ENCODE measurements around the gene PLA2G4B. TPM values are rescaled to one million over a fixed set of nuclear protein-coding genes. Genes with fewer than 3 reads are reported as not detected.

The PLA2G4B gene
- total RNA-seq, 1 donor from 2014 or later: 1.8 TPM

- TF ChIP-seq, protein P1, sequence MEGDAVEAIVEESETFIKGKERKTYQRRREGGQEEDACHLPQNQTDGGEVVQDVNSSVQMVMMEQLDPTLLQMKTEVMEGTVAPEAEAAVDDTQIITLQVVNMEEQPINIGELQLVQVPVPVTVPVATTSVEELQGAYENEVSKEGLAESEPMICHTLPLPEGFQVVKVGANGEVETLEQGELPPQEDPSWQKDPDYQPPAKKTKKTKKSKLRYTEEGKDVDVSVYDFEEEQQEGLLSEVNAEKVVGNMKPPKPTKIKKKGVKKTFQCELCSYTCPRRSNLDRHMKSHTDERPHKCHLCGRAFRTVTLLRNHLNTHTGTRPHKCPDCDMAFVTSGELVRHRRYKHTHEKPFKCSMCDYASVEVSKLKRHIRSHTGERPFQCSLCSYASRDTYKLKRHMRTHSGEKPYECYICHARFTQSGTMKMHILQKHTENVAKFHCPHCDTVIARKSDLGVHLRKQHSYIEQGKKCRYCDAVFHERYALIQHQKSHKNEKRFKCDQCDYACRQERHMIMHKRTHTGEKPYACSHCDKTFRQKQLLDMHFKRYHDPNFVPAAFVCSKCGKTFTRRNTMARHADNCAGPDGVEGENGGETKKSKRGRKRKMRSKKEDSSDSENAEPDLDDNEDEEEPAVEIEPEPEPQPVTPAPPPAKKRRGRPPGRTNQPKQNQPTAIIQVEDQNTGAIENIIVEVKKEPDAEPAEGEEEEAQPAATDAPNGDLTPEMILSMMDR (IDR thresholded peaks at IDR 0.05; ENCODE audit: insufficient read depth, low read depth, low read length): no peak
- no peak for TF ChIP-seq EZH2 (IDR thresholded peaks at IDR 0.05; ENCODE audit: insufficient read depth, low read length)
- Histone ChIP-seq H3K9me3 (ENCODE audit: insufficient read depth, low read depth, low read length) (no peaks in the 10 kb centered on the region), H3K27ac (ENCODE audit: low read depth, low read length) (no peak overlapping the region), H3K4me3 (ENCODE audit: insufficient read depth, low read depth, low read length) (no peak overlapping the region), H3K4me1 (ENCODE audit: insufficient read depth, low read length) (peaks cover 16% of the 10 kb centered on the region), H3K9ac (ENCODE audit: low read length) (no peak overlapping the region), H4K20me1 (ENCODE audit: insufficient read depth, low read length) (no peaks in the 10 kb centered on the region), H3K36me3 (ENCODE audit: insufficient read depth, low read length) (no peaks in the 10 kb centered on the region), H3K79me2 (ENCODE audit: insufficient read depth, low read length) (no peaks in the 10 kb centered on the region), H2AFZ (ENCODE audit: low read depth, low read length) (no peak overlapping the region), H3K27me3 (ENCODE audit: insufficient read depth, low read length) (no peaks in the 10 kb centered on the region), H3K4me2 (ENCODE audit: low read length) (no peak overlapping the region)
- FAIRE-seq (no peak), DNase-seq (ENCODE audit: low read depth) (no peak)
- Mint-ChIP-seq H3K4me1 (ENCODE audit: low read depth, unreplicated experiment) (peaks cover 15% of the 10 kb centered on the region), H3K27ac (ENCODE audit: unreplicated experiment) (no peak overlapping the region), H3K27me3 (ENCODE audit: low read depth, unreplicated experiment) (peaks cover 3% of the 10 kb centered on the region), H3K9me3 (ENCODE audit: unreplicated experiment) (no peaks in the 10 kb centered on the region), H3K4me3 (ENCODE audit: unreplicated experiment) (no peak overlapping the region), H3K36me3 (ENCODE audit: low read depth, unreplicated experiment) (peaks cover 14% of the 10 kb centered on the region)
These were observed 52.6 kb downstream of the PLA2G4B start for GRCh38 chr15:41891226-41891625.

- Mint-ChIP-seq H3K9me3 (ENCODE audit: unreplicated experiment) (no peaks in the 10 kb centered on the region), H3K27ac (ENCODE audit: unreplicated experiment) (no peak overlapping the region), H3K27me3 (ENCODE audit: low read depth, unreplicated experiment) (peaks cover 3% of the 10 kb centered on the region), H3K4me1 (ENCODE audit: low read depth, unreplicated experiment) (peaks cover 15% of the 10 kb centered on the region), H3K4me3 (ENCODE audit: unreplicated experiment) (no peak overlapping the region), H3K36me3 (ENCODE audit: low read depth, unreplicated experiment) (peaks cover 14% of the 10 kb centered on the region)
- Histone ChIP-seq H4K20me1 (ENCODE audit: insufficient read depth, low read length) (no peaks in the 10 kb centered on the region), H3K27me3 (ENCODE audit: insufficient read depth, low read length) (no peaks in the 10 kb centered on the region), H3K9me3 (ENCODE audit: insufficient read depth, low read depth, low read length) (no peaks in the 10 kb centered on the region), H3K9ac (ENCODE audit: low read length) (no peak overlapping the region), H3K4me3 (ENCODE audit: insufficient read depth, low read depth, low read length) (no peak overlapping the region), H3K79me2 (ENCODE audit: insufficient read depth, low read length) (no peaks in the 10 kb centered on the region), H3K36me3 (ENCODE audit: insufficient read depth, low read length) (no peaks in the 10 kb centered on the region), H3K4me2 (ENCODE audit: low read length) (no peak overlapping the region), H3K4me1 (ENCODE audit: insufficient read depth, low read length) (peaks cover 16% of the 10 kb centered on the region), H2AFZ (ENCODE audit: low read depth, low read length) (no peak overlapping the region), H3K27ac (ENCODE audit: low read depth, low read length) (no peak overlapping the region)
- FAIRE-seq (no peak), DNase-seq (ENCODE audit: low read depth) (no peak)
- TF ChIP-seq EZH2 (IDR thresholded peaks at IDR 0.05; ENCODE audit: insufficient read depth, low read length): no peak
- TF ChIP-seq, protein P1 (IDR thresholded peaks at IDR 0.05; ENCODE audit: insufficient read depth, low read depth, low read length): no peak
These were observed 53.3 kb downstream of the PLA2G4B start for GRCh38 chr15:41891946-41892345.

GRCh38 chr15:41892621-41893421 is 54.2 kb downstream of the PLA2G4B start:
- FAIRE-seq: no peak
- Histone ChIP-seq H3K27me3 (ENCODE audit: insufficient read depth, low read length) (no peaks in the 10 kb centered on the region), H3K4me1 (ENCODE audit: insufficient read depth, low read length) (peaks cover 16% of the 10 kb centered on the region), H3K4me2 (ENCODE audit: low read length) (no peak overlapping the region), H3K4me3 (ENCODE audit: insufficient read depth, low read depth, low read length) (no peak overlapping the region), H3K9ac (ENCODE audit: low read length) (no peak overlapping the region), H4K20me1 (ENCODE audit: insufficient read depth, low read length) (no peaks in the 10 kb centered on the region), H3K36me3 (ENCODE audit: insufficient read depth, low read length) (peaks cover 1% of the 10 kb centered on the region), H3K9me3 (ENCODE audit: insufficient read depth, low read depth, low read length) (no peaks in the 10 kb centered on the region), H3K27ac (ENCODE audit: low read depth, low read length) (no peak overlapping the region), H2AFZ (ENCODE audit: low read depth, low read length) (no peak overlapping the region), H3K79me2 (ENCODE audit: insufficient read depth, low read length) (no peaks in the 10 kb centered on the region)
- H3K4me1 Mint-ChIP-seq (ENCODE audit: low read depth, unreplicated experiment): peaks cover 15% of the 10 kb centered on the region
- peaks cover 17% of the 10 kb centered on the region for H3K36me3 Mint-ChIP-seq (ENCODE audit: low read depth, unreplicated experiment)
- H3K4me3 Mint-ChIP-seq (ENCODE audit: unreplicated experiment): no peak overlapping the region
- TF ChIP-seq, protein P1 (IDR thresholded peaks at IDR 0.05; ENCODE audit: insufficient read depth, low read depth, low read length): no peak
- no peak for TF ChIP-seq EZH2 (IDR thresholded peaks at IDR 0.05; ENCODE audit: insufficient read depth, low read length)
- H3K27me3 Mint-ChIP-seq (ENCODE audit: low read depth, unreplicated experiment): peaks cover 3% of the 10 kb centered on the region
- no peaks in the 10 kb centered on the region for H3K9me3 Mint-ChIP-seq (ENCODE audit: unreplicated experiment)
- DNase-seq (ENCODE audit: low read depth): no peak
- no peak overlapping the region for H3K27ac Mint-ChIP-seq (ENCODE audit: unreplicated experiment)

Data from astrocyte (in vitro differentiated cells and primary cell).